Stimulated activated CD4-positive, alpha-beta T cell treated with anti-CD3 and anti-CD28 coated beads, Interleukin-2, amount 100 ng/mL, for 4 hours (primary cell): ENCODE measurements around the gene CFAP299.
A peak's percentile ranks its signal among the peaks of the same experiment; 100 is the strongest.

ENCODE experiments used
- DNase-seq: peaks from one replicate; pipeline ENCODE4 v3.0.0-alpha.2; 2020; ENCODE audit warnings: low read depth

Gene CFAP299

DNA sequence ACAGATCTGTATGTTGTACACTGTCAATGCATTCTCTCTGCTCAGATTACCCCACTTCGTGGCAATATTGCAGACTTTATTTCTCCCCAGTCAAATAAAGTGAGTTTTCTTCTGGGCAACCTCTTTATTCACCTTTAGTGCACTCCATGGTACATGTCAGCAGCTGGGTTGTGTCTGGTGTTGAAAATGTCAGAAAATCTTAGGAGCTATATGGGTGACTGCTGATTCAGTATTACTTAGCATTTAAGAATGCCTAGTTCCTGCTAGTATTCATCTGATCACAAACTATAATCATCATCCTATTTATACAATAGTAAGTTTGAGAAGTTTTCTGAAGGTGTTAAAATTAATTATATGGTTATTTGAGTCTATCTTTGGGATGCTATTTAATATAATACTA lies 112.5 kb downstream of the CFAP299 start:
- DNase-seq, result no peak

DNA sequence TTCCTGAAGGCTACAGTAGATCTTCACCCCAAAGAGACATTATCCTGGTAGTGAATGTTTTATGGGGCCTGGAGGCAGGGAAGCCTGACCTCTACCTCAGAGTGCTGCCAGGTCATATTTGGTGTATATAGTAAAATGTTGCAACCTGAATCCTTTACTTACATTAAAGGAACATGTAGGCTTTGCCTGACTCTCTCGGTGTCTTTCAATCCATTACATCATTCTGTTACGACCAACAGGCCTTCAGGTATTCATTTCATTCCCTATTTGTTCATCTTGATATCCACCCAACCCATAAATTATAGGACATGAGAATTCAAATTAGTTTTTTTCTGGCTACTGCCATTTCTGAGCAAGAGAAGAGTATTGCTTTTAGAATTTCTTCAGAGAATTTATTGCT lies 116.5 kb downstream of the CFAP299 start:
- DNase-seq, result no peak

DNA sequence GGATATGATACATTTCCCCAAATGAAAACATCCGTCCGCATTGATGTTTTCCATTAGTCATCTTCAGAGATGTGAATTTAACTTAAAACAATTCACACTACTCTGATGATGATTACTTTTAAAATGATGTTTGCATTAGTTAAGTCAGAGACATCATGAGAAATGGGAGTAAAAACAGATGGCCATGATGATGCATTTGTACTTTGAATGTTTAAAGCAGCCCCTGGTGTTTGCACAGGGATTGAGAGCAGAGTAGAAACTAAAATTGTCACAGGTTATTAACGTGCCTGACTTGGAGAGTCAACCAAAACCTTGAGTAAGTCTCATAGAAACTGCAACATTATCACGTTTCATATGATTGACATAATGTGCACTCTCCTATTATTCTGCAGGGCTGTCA lies 117.2 kb downstream of the CFAP299 start:
- DNase-seq, result no peak

- no peak for DNase-seq
Measured at GRCh38 chr4:80454040-80454439, 118.5 kb downstream of the CFAP299 start.

DNA sequence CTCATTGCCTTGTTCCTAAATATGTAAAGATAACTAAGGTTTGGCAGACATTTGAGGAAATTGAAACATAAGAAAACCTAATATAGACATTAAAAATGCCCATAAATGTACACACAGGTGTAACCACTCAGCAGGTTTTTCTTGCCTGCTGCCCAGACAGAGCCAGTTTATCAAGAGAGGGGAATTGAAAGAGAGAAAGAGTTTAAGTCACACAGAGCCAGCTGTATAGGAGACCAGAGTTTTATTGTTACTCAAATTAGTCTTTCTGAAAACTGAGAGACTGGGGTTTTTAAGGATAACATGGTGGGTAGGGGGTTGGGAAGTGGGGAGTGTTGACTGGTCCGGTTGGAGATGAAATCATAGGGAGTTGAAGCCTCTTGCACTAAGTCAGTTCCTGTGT lies 119.0 kb downstream of the CFAP299 start:
- no peak for DNase-seq

- no peak for DNase-seq
Measured at GRCh38 chr4:80459918-80460473, 124.5 kb downstream of the CFAP299 start.

DNA sequence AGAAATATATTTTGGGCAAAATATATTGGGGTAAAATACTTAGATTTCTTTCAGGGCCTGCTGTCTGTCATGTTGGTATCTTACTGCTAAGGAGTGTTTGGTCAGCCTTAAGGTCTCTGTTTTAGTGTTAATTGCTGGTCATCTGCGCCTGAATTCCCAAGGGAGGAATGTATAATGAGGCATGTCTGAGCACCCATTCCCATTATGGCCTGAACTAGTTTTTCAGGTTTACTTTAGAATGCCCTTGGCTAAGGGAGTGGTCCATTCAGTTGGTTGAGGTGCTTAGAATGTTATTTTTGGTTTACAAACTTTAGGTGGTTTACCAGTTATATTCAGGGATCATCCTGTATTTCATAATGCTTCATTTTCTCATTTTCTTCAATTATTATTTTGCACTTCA lies 125.9 kb downstream of the CFAP299 start:
- DNase-seq, result no peak

DNA sequence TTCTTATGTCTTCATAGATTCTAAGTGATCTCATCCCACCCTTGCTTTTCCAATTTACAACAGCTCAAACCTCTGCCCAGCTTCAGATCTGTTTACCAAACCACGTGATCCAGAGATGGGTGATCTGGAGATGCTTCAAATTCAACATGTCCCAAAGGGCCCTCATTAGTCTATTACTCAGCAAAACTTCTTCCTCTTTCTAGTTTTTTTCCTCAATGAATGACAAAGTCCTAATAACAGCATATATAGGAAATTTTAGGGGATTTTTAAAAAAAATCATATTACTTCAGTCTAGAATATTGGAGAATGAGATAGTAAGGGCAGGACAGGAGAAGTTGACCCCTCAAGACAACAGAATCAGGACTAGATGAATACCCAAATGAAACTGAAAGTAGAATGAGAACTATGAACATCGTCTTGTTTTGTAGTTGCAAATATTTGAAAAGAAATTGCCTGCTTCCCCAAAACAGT lies 127.1 kb downstream of the CFAP299 start:
- no peak for DNase-seq

DNA sequence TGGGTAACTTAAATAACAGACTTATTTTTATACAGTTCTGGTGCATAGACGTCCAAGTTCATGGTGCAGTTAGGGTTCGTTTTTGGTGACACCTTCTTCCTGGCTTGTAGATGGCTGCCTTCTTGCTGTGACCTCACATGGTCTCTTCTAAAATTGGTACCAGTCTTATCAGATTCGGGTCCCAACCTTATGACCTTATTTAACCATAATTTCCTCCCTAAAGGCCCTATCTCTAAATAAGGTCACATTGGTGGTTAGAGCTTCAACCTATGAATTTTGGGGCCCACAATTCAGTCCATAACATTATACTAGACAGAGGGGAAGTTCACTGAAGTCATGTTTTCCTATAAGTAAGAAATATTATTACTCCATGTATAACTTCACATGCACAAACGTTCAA lies 128.0 kb downstream of the CFAP299 start:
- no peak for DNase-seq

- no peak for DNase-seq
Measured at GRCh38 chr4:80465238-80465637, 129.7 kb downstream of the CFAP299 start.

DNA sequence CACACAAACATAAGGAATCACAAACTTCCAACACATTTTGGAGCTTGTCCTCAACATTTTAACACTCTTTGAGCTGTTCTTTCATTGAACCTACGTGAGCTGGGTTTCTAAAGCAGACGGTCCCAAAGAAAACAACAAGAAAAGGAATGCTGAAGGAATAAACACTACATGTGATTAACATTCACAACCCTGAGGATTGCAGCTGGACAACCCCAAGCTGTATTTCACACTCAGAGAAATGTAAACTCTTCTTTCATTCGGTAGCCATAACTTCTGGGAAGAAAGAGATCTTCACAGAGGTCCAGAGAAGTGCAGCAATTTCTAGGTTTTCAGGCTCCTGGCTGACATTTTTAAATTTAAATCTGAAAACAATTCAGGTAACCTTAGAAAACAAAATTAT lies 130.2 kb downstream of the CFAP299 start:
- no peak for DNase-seq

GRCh38 chr4:80466618-80467017 lies 131.1 kb downstream of the CFAP299 start:
- no peak for DNase-seq

GRCh38 chr4:80471756-80472155 lies 136.2 kb downstream of the CFAP299 start:
- no peak for DNase-seq

- DNase-seq, result no peak
Measured at GRCh38 chr4:80475236-80475635, 139.7 kb downstream of the CFAP299 start.

DNA sequence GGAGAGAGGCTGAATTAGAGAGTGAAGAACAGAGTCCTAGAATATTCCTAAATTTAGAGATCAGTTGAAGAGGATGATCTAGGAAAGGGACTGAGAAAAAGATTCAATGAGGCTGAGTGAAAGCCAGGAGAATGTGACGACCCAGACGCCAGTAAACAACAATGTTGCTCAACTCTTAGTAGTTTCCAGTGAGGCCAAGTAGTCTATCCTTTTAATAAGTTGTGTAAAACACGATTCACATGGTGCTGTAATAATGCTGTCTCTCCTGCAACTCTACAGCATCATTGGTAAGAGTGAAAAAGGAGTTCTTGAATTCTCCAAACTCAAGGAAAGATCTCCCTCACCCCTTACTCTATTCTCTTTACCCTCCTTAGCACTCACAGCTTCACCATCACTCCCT lies 140.3 kb downstream of the CFAP299 start:
- DNase-seq, result no peak

DNA sequence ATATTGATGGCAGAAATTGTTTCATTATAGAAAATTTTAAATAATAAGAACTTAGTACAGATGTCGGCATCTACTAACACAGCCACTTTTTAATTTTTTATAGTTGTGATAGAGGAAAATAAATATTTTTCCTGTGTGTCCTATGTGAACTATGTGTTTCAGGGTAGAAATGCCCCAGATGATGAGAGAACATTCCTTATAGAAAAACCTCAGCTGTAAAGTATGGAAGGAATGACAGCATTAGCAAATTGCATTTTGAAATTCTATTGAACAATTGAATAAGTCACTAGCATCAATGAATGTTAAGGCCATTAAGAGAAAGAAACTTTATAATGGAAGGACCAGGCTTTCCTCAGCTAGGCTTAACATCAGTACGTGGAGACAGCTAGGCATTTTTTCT lies 149.2 kb downstream of the CFAP299 start:
- DNase-seq, result no peak

DNA sequence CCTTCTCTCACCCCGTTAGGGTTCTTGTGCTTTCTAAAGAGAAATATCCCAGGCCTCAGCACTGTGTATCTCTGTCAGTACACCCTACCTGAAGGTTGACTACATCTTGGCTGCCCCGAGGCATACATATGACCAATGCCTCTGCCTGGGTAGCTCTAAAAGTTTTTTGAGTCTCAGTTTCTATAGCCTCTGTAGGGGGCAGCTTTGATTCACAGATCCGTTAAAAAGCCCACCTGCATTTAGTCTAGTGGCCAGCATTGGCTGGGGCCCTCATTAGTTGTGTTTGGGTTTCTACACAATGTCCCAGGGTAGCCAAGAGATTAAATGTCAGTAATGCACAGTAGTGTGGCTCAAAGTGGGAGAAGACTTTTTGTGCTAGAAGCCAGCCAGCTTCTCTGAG lies 151.1 kb downstream of the CFAP299 start:
- no peak for DNase-seq

GRCh38 chr4:80489798-80490197 lies 154.3 kb downstream of the CFAP299 start:
- no peak for DNase-seq

DNA sequence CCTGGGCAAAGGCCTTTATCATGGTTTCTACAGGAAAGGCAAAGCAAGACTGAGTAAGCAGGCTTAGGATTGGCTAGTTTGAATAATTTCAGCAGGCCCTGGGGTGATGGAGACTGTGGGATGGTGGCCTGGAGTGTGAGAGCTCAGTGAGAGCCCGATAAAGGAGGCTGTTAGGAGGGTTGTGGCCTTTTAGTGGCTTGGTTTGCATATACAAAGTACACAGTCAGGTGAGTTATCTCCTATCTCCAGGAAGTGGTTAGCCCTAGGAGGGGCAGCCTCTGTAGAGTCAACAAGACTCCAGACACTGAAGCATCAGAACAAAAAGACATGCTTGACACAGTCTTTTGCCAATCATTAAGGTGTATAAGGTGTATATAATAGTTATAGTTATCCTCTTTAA lies 157.2 kb downstream of the CFAP299 start:
- peak; percentile 11 for DNase-seq

- no peak for DNase-seq
Measured at GRCh38 chr4:80495865-80496264, 160.3 kb downstream of the CFAP299 start.

DNA sequence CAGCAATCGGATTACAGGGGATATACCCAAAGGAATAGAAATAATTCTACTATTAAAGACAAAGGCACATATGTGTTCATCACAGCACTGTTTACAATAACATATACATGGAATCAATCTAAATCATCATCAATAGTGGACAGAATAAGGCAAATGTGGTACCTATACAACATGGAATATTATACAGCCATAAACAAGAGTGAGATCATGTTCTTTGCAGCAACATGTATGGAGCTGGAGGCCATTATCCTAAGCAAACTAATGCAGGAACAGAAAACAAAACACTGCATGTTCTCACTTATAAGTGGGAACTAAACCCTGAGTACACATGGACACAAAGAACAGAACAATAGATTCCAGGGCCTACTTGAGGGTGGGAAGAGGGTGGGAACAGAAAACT lies 163.2 kb downstream of the CFAP299 start:
- DNase-seq, result no peak

- DNase-seq, result no peak
Measured at GRCh38 chr4:80500613-80501012, 165.1 kb downstream of the CFAP299 start.

DNA sequence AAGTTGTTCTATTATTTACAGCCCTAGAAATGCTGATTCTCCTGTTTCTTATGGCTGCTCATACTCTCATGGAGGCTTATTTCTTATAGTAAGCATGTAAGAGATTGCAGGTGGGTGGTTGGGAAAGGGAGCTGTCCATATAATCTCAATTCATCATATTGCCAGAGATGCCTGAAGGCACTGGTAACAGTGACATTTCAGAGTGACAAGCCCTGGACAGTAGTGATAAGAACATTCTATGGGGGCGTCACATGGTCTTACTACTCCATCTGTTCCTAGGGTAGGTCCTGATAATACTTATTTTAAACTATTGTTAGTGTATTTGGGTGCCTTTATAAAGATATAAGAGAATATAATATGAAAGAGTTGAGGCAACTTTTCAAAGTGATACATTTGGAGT lies 171.5 kb downstream of the CFAP299 start:
- DNase-seq, result no peak

DNA sequence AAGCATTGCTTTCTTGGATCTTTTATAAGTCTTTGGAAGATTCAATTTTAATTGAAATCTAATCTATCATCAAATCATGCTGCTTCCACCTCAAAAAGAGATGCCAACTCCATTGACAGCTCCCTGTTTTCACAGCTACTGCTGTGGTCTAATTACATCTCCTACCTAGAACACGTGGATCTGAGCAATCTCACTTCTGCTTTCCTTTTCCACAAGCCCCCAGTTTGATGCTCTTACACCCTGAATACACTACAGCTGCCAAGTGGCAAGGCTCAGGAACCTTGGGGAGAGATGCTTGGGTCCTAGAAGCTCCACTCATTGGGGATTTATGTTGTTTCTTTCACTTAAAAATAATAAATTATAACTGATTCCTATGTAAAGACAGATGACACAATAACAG lies 172.0 kb downstream of the CFAP299 start:
- no peak for DNase-seq

GRCh38 chr4:80515496-80515895 lies 180.0 kb downstream of the CFAP299 start:
- no peak for DNase-seq
